Measurements from ENCODE around the gene CC2D2A. TPM values are rescaled to one million over a fixed set of nuclear protein-coding genes. Genes with fewer than 3 reads are reported as not detected.

The CC2D2A gene
- total RNA-seq, 1 donor from 2014 or later, result 33.1 TPM

DNA sequence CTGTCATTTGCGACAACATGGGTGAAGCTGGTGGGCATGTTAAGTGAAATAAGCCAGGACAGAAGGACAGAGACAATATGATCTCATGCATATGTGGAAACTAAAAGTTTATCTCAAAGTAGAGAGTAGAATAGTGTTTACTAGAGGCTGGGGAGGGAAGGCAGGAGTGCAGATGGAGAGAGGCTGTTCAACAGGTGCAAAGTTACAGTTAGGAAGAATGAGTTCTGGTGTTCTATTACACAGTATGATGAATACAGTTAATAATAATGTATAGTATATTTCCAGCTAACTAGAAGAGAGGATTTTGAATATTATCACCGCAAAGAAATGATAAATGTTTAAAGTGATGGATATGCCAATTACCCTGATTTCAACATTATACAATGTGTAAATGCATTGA lies 115.6 kb downstream of the CC2D2A start:
- Histone ChIP-seq H3K27ac (no peak overlapping the region), H3K4me3 (no peak overlapping the region), H3K4me1 (no peaks in the 10 kb centered on the region), H3K27me3 (no peaks in the 10 kb centered on the region), H3K9me3 (no peaks in the 10 kb centered on the region), H3K36me3 (peaks cover 0 to 4% of the 10 kb centered on the region in 2 donors)
- DNase-seq (ENCODE audit: extremely low spot score in 2 of 2), result no peak
- TF ChIP-seq POLR2AphosphoS5 (IDR thresholded peaks at IDR 0.05; ENCODE audit: insufficient read depth in 1 of 2, low read depth in 1 of 2), result no peak
- TF ChIP-seq CTCF (IDR thresholded peaks at IDR 0.05), result no peak
- intact Hi-C loops (cut with DNase I), result no loop called here

DNA sequence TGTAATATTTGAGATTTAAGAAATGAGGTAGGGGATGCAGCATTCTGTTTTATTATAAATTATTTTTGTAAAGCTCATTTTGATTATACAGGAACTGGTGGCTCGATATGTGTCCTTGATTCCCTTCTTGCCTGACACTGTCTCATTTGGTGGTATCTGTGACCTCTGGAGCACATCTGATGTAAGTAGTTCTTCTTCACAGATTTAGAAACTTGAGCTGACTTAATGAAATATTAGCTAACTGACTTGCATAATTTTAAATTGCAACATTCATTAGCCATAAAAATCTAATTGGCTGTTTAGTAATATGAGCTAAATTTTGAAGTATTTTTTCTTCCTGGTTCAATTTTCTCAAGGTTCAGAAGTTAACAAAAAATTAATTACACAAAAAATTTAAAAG lies 116.4 kb downstream of the CC2D2A start:
- no peak overlapping the region for H3K27ac ChIP-seq
- H3K27me3 ChIP-seq, result no peaks in the 10 kb centered on the region
- H3K4me3 ChIP-seq, result no peak overlapping the region
- no peaks in the 10 kb centered on the region for H3K4me1 ChIP-seq
- peaks cover 0 to 5% of the 10 kb centered on the region in 2 donors for H3K36me3 ChIP-seq
- no peak for TF ChIP-seq POLR2A (IDR thresholded peaks at IDR 0.05)
- no peak for TF ChIP-seq POLR2AphosphoS5 (IDR thresholded peaks at IDR 0.05; ENCODE audit: insufficient read depth in 1 of 2, low read depth in 1 of 2)
- no peak for TF ChIP-seq CTCF (IDR thresholded peaks at IDR 0.05)
- intact Hi-C loops (cut with DNase I), result no loop called here
- DNase-seq (ENCODE audit: extremely low spot score in 2 of 2), result no peak
- no peaks in the 10 kb centered on the region for H3K9me3 ChIP-seq

DNA sequence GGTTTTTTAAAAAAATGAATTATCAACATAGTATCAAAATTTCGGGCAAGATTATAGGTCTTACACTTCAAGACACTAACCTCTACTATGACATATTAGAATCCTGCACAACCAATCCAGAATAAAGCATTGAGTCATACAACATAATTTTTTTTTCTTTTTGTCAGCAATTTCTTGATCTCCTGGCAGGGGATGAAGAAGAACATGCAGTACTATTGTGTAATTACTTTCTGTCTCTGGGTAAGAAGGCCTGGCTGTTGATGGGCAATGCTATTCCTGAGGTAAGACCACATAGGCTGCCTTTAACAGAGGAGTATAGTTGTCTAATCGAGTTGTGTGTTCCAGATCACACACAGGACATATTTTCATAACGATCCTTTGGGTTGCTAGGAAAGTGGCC lies 118.0 kb downstream of the CC2D2A start:
- H3K36me3 ChIP-seq, result peaks cover 0 to 5% of the 10 kb centered on the region in 2 donors
- H3K4me1 ChIP-seq, result no peaks in the 10 kb centered on the region
- no peak overlapping the region for H3K4me3 ChIP-seq
- TF ChIP-seq POLR2AphosphoS5 (IDR thresholded peaks at IDR 0.05; ENCODE audit: insufficient read depth in 1 of 2, low read depth in 1 of 2) (peak in 1 of 2 donors; percentile 43), POLR2A (IDR thresholded peaks at IDR 0.05) (no peak), CTCF (IDR thresholded peaks at IDR 0.05) (no peak)
- no peaks in the 10 kb centered on the region for H3K9me3 ChIP-seq
- no peak overlapping the region for H3K27ac ChIP-seq
- intact Hi-C loops (cut with DNase I), result no loop called here
- H3K27me3 ChIP-seq, result no peaks in the 10 kb centered on the region
- DNase-seq (ENCODE audit: extremely low spot score in 2 of 2), result no peak

GRCh38 chr4:15592799-15593198 lies 123.1 kb downstream of the CC2D2A start:
- no peak for DNase-seq (ENCODE audit: extremely low spot score in 2 of 2)
- intact Hi-C loops (cut with DNase I), result loop anchor here (5.0 kb wide), 1 partner anchor 310 kb away; no protein-coding TSS in a partner anchor
- Histone ChIP-seq H3K27me3 (no peaks in the 10 kb centered on the region), H3K36me3 (peaks cover 0 to 5% of the 10 kb centered on the region in 2 donors), H3K4me3 (no peak overlapping the region), H3K9me3 (no peaks in the 10 kb centered on the region), H3K4me1 (no peaks in the 10 kb centered on the region), H3K27ac (no peak overlapping the region)
- TF ChIP-seq POLR2AphosphoS5 (IDR thresholded peaks at IDR 0.05; ENCODE audit: insufficient read depth in 1 of 2, low read depth in 1 of 2), result no peak
- TF ChIP-seq CTCF (IDR thresholded peaks at IDR 0.05), result no peak
- no peak for TF ChIP-seq POLR2A (IDR thresholded peaks at IDR 0.05)

DNA sequence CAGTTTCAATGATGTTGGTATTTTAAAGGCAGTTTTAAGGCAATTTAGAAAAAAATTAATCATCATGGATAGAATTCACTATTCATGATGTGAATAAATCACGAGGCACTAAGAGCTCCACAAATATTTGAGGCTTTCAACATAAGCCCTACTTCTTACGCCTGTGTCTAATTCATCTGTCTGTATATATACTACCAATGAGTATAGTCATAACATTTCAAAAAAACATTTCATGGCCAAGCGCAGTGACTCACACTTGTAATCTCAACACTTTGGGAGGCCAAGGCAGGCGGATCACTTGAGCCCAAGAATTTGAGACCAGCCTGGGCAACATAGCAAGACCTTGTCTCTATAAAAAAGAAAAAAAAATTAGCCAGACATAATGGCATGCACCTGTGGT lies 129.0 kb downstream of the CC2D2A start:
- Histone ChIP-seq H3K36me3 (peaks cover 0 to 17% of the 10 kb centered on the region in 2 donors), H3K9me3 (no peaks in the 10 kb centered on the region), H3K27ac (no peak overlapping the region), H3K27me3 (no peaks in the 10 kb centered on the region), H3K4me3 (no peak overlapping the region), H3K4me1 (no peaks in the 10 kb centered on the region)
- intact Hi-C loops (cut with DNase I), result no loop called here
- no peak for TF ChIP-seq POLR2A (IDR thresholded peaks at IDR 0.05)
- no peak for TF ChIP-seq POLR2AphosphoS5 (IDR thresholded peaks at IDR 0.05; ENCODE audit: insufficient read depth in 1 of 2, low read depth in 1 of 2)
- no peak for TF ChIP-seq CTCF (IDR thresholded peaks at IDR 0.05)
- no peak for DNase-seq (ENCODE audit: extremely low spot score in 2 of 2)

Measured in vagina (tissue), 2 donors.